Measurements from ENCODE around the gene NPSR1.

NPSR1 gene

DNA sequence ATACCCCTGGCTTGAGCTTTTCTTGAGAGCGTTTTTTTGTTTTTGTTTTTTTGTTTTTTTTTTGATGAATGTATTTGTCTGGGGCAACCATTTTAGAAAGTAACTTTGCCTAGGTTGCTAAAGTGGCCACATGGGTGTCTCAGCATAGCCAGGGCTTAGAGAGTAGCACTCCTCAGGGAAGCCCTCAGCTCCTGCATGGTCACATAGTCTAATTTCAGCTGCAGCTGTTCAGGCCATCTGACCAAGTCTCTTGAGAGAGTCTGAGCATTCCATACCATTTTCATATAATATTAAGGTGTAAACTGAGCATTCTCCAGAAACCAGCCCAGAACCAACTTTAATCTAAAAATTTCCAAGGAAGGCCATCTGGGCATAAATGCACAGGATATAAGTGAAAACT is 186.4 kb downstream of the NPSR1 start:
- TF ChIP-seq, protein P1, sequence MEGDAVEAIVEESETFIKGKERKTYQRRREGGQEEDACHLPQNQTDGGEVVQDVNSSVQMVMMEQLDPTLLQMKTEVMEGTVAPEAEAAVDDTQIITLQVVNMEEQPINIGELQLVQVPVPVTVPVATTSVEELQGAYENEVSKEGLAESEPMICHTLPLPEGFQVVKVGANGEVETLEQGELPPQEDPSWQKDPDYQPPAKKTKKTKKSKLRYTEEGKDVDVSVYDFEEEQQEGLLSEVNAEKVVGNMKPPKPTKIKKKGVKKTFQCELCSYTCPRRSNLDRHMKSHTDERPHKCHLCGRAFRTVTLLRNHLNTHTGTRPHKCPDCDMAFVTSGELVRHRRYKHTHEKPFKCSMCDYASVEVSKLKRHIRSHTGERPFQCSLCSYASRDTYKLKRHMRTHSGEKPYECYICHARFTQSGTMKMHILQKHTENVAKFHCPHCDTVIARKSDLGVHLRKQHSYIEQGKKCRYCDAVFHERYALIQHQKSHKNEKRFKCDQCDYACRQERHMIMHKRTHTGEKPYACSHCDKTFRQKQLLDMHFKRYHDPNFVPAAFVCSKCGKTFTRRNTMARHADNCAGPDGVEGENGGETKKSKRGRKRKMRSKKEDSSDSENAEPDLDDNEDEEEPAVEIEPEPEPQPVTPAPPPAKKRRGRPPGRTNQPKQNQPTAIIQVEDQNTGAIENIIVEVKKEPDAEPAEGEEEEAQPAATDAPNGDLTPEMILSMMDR (IDR thresholded peaks at IDR 0.05; ENCODE audit: low read depth, low read length, missing control alignments): no peak
- H3K4me3 ChIP-seq (replicated peaks; ENCODE audit: low read depth, low read length): no peak overlapping the region
- no peak for DNase-seq (ENCODE audit: extremely low read depth, low read depth)

DNA sequence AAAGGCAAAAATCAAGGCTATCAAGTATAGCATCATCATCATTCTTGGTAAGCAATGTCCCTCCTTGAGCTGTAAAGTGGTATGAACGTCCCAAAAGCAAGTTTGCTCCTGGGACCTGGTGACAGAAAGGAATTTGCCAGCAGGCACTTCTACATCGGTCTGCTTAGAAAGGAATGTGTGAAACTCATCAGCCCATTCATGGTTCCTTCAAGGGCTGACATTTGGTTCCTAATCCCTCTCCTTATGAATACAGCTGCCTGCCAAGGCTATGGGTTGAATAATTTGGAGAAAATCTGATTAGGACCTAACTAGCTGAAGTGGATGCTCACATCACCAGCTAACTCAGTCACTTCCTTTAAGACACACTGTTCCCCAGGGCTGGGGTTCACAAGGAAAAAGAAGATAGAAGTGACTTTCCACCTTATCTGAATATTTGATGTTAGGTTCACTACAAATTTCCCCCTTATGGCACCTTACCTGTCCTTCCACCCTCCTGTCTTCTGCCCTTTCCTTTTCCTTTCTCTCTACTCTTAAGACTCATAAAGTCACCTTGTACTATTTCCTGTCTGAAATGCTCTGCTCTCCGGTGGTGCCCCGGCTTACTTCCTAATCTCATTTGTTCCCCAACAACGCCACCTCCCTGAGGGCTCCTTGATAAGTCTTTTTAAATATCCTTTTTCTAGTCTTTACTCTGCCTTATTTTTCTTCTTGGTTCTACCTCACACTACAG is 187.1 kb downstream of the NPSR1 start:
- DNase-seq (ENCODE audit: extremely low read depth, low read depth): no peak
- TF ChIP-seq, protein P1 (IDR thresholded peaks at IDR 0.05; ENCODE audit: low read depth, low read length, missing control alignments): no peak
- H3K4me3 ChIP-seq (replicated peaks; ENCODE audit: low read depth, low read length): no peak overlapping the region

DNA sequence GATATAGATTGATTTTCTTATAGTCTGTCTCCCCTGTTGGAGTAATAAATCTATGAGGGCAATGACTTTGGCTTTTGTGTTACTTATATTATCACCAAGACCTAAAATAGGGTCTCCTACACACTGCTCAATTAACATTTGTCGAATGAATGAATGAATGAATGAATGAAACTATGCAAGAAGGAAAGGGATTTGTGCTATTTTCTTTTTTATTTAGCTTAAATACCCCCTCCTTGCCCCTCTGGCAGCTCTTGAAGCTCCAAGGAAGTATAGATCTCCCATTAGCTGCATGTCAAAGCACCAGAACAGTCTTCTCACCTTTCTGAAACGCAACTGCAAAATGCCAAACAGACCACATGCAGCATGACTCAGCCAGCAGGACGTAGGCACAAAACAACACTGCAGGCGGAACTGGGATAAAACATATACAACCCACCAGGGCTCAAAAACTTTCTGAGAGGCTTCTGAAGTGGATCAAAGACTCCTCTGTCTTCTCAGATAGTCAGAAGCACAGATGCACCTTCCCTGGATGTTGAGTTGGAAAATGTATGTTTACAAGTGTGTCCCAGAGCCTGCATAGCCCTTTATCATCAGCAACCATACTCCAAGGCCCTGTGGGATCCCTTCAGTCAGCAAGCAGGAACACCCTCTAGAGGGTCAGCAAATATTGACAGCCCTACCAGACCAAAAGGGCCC is 187.8 kb downstream of the NPSR1 start:
- TF ChIP-seq, protein P1 (IDR thresholded peaks at IDR 0.05; ENCODE audit: low read depth, low read length, missing control alignments): no peak
- H3K4me3 ChIP-seq (replicated peaks; ENCODE audit: low read depth, low read length): no peak overlapping the region
- DNase-seq (ENCODE audit: extremely low read depth, low read depth): no peak

DNA sequence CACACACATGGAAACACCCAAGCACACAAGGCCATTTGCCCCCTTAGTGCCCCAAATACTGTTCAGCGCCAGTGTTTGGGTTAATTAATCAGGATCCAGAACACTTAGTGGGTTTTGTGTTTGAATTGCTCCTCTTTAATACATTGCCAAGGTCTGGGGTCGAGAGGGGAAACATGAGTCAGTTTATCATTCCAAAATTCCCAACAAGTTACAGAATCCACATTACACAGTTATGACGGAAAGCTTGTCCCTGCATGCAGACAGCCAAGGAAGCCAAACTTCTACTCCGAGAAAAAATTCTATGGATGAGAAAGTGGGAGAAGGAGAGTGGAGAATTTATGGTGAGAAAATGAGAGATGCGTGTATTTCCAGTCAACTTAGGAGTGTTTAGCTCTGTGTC is 189.0 kb downstream of the NPSR1 start:
- TF ChIP-seq, protein P1 (IDR thresholded peaks at IDR 0.05; ENCODE audit: low read depth, low read length, missing control alignments): no peak
- no peak overlapping the region for H3K4me3 ChIP-seq (replicated peaks; ENCODE audit: low read depth, low read length)
- DNase-seq (ENCODE audit: extremely low read depth, low read depth): no peak

DNA sequence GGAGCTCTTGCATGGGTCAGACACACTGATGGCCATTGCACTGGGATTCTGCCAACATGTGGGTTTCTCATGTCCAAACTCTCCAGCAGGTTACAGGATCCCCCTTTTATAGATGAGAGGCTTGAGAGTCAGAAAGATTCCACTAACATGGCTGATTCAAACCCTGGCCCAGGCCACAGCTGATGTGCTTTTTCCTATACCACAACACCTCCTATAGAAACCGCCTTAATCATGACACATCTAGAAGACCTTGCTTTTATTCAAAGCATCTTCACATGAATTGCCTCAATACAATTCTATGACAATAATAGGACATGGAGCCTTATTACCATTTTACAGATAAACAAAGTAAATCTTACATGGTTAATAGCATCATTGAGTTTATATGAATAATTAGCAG is 190.7 kb downstream of the NPSR1 start:
- H3K4me3 ChIP-seq (replicated peaks; ENCODE audit: low read depth, low read length): no peak overlapping the region
- DNase-seq (ENCODE audit: extremely low read depth, low read depth): no peak
- TF ChIP-seq, protein P1 (IDR thresholded peaks at IDR 0.05; ENCODE audit: low read depth, low read length, missing control alignments): no peak

DNA sequence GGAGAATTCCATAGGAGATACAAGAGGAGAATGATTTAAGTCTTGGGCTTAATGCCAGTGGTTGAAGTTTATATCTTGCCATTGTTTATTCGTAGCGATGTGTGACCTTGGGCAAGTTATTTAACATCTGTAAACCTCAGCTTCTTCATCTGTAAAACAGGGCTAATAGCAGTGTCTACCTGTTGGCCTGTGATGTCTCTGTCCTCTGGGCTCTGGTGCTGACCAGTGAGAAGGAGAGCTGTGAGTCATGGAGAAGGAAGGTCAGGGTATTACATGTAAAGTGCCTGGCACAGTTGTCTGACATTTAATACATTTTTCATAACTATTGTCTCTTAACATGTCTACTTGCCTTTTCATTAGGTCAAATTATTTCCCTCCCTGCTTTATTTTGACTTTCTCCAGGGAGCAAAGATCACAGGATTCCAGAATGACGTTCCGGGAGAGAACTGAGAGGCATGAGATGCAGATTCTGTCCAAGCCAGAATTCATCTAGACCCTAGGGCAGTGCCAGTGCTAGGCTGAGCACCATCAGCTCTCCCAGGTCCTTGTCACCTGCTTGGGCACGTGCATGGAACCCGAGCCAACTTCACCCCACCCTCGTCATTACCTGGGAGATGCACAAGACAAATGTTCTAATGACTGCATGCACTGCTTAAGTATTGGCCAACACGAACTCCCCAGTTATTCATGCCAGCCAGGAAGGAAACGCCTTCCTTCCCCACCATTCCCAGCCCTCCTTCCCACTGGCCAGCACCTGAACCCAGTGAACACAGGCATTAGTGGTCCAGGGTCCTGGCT is 191.3 kb downstream of the NPSR1 start:
- no peak overlapping the region for H3K4me3 ChIP-seq (replicated peaks; ENCODE audit: low read depth, low read length)
- TF ChIP-seq, protein P1 (IDR thresholded peaks at IDR 0.05; ENCODE audit: low read depth, low read length, missing control alignments): no peak
- no peak for DNase-seq (ENCODE audit: extremely low read depth, low read depth)

Measured in HFF-Myc (cell line).